HG03039 (cell line): Measurements from ENCODE around the gene MACROD2.

Experiments
- ATAC-seq: cut with Tn5 transposase; IDR thresholded peaks from one replicate; pipeline ENCODE4 v1.9.1; 2021; ENCODE audit warnings: mild to moderate bottlenecking, moderate library complexity; ENCODE audit not compliant: unreplicated experiment

MACROD2 gene

GRCh38 chr20:15619341-15619740 lies 1624.0 kb downstream of the MACROD2 start:
- no peak for ATAC-seq

DNA sequence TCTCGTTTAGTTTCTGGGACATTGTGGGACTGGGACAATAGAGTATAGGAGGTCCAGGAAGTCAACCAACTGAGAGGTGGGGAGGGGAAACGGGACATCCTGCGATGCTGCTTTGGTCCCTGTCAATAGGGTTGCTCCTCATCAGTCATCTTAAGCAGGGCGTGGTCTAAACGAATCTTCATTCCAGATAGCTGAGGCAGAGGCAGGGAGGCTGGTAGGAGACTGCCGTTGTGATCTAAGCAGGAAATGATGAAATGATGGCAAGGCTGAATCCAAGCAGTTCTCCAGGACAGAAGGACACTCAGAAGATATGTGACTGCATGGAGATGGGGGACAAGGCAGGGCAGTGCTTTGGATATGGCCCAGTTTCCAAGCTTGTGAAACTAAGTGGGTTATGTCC lies 1624.5 kb downstream of the MACROD2 start:
- no peak for ATAC-seq

DNA sequence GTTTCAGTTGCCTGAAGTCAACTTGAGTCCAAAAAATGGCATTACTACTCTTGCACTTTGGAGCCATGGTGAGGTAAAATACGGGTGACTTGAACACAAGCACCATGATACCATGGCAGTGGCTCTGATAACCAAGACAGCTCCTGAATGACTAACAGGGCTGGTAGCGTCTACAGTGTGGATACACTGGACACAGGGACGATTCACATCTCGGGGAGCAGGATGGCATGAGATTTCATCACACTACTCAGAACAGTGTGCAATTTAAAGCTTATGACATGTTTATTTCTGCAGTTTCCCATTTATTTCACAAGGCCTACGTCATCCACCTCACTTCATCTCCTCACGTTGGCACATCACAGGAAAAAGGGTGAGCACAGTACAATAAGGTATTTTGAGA lies 1627.1 kb downstream of the MACROD2 start:
- ATAC-seq, result no peak

GRCh38 chr20:15623215-15623614 lies 1627.9 kb downstream of the MACROD2 start:
- no peak for ATAC-seq

- ATAC-seq, result no peak
Measured at GRCh38 chr20:15625981-15626380, 1630.7 kb downstream of the MACROD2 start.

DNA sequence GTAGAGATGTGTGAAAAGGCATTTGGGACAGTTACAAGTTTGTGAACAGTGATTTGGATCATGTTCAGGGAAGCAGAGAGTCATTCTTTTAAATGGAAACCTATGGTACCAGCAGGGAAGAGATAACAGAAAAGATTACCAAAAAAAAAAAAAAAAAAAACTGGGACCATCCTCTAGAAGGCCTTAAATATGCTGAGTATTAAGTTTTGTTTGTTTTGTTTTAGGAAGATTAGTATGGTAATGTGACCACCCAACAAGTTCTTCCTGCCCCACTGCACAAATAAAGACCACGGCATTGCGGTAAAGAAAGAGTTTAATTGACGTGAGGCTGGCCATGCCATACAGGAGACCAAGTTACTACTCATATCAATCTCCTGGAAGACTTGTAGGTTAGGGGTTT lies 1631.8 kb downstream of the MACROD2 start:
- no peak for ATAC-seq

DNA sequence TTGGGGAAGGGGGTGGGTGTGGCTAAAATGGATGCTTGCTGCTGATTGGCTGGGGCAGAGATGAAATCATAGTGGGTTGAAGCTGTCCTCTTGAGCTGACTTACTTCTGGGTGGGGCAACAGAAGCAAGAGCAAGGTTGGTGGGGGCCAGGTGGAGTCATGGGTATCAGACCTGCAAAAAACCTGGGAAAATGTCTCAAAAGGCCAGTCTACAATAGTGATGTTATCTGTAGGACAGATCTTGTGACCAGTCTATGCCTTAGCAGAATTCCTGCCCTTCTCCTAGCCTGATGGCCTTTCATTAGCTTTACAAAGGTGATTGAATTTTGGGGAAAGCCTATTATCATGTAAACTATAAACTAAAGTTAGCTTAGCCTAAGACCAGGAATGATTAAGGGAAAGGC lies 1632.2 kb downstream of the MACROD2 start:
- ATAC-seq, result no peak

GRCh38 chr20:15628851-15629353 lies 1633.6 kb downstream of the MACROD2 start:
- no peak for ATAC-seq

- no peak for ATAC-seq
Measured at GRCh38 chr20:15630360-15630759, 1635.0 kb downstream of the MACROD2 start.

DNA sequence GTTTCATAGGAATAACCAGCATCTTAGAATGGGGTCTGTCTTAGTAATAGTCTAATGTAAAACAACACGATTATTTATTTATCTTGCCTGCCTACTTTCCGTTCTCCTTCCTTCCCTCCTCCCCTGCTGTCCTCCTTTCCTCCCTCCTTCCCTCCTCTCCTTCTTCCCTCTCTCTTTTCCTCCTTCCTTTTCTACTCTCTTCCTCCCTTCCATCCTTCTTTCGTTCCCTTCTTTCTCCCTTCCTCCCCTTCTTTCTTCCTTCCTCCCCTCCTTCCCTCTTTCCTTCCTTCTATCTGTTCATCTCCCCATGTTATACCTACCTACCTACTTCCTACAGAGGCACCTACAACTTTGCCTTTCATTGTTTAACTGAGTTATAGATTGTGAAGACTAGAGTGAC lies 1637.4 kb downstream of the MACROD2 start:
- no peak for ATAC-seq

DNA sequence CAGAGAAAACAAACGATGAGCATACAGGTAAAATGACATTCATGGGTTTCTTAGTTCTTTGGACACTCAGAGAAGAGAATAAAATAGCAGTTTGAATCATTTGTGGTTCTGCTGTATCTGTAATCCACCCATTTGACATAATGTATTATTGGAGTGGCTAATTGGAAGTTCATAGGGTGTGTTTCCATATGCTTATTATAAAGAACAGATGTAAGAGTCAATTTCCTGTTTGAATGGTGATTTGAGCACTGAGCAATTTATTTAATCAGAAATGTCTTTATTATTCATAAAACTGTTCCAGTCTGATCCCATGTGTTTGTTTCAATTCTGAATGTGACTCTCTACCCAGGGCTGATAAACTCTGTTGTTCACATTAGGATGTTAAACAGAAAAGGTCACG lies 1638.8 kb downstream of the MACROD2 start:
- no peak for ATAC-seq

DNA sequence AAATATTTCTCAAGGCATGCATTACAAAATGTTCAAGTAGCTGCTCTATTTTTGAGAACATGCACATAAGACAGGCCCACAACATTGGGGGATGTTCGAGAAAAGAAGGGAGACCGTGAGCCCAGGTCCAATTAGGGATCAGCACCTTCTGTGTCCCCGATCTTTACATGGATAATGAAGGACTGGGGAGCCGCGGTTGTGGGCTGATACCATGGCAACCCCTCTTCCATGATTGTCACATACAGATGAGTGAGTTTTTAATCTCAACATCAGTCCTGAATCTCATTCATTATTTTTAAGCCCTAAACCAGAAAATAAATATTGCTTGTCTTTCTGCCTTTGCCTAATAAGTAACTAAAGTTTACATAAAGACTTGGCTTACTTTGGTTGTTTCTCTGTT lies 1642.2 kb downstream of the MACROD2 start:
- ATAC-seq, result no peak

- no peak for ATAC-seq
Measured at GRCh38 chr20:15637950-15638754, 1642.8 kb downstream of the MACROD2 start.

- ATAC-seq, result no peak
Measured at GRCh38 chr20:15638816-15639215, 1643.5 kb downstream of the MACROD2 start.

GRCh38 chr20:15639839-15640238 lies 1644.5 kb downstream of the MACROD2 start:
- no peak for ATAC-seq

- no peak for ATAC-seq
Measured at GRCh38 chr20:15642109-15642508, 1646.8 kb downstream of the MACROD2 start.

- no peak for ATAC-seq
Measured at GRCh38 chr20:15642676-15643075, 1647.4 kb downstream of the MACROD2 start.

GRCh38 chr20:15643713-15644112 lies 1648.4 kb downstream of the MACROD2 start:
- no peak for ATAC-seq

GRCh38 chr20:15645816-15646215 lies 1650.5 kb downstream of the MACROD2 start:
- ATAC-seq, result no peak

- ATAC-seq, result no peak
Measured at GRCh38 chr20:15653396-15654207, 1658.3 kb downstream of the MACROD2 start.

DNA sequence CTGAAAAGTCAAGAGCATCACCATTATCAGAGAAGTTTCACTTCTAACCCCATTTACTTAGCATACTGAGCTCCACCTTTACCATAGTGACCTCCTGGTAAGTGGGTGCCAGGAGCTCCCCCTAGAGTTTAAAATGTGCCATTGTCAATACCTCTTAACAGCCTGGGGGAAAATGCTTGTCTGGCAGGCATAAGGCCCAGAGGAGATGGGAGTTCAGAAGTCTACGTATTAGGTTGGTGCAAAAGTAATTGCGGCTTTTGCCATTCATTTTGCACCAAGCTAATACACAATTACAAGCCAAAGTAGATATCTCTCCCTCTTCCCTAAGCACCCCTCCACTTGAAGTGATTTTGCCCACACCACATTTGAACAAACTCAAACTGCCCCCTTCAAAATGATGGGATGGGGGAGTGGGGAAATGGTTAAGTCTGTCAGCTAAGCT lies 1658.9 kb downstream of the MACROD2 start:
- ATAC-seq, result peak; percentile 97
